Pons (tissue), 1 donor: ENCODE results near the gene SCFD2.
A peak's percentile ranks its signal among the peaks of the same experiment; 100 is the strongest.
"Not testable (repeated sequence)": the region's sequence is repeated elsewhere in the genome, so short reads cannot be mapped to it uniquely, and the experiment has no call there.

ENCODE experiments used
- DNase-seq: peaks from one replicate; pipeline ENCODE4 v3.0.0-alpha.2; 2016; ENCODE audit warnings: low spot score

The SCFD2 gene

GRCh38 chr4:53050361-53050774 is 315.5 kb downstream of the SCFD2 start:
- DNase-seq: no peak

DNA sequence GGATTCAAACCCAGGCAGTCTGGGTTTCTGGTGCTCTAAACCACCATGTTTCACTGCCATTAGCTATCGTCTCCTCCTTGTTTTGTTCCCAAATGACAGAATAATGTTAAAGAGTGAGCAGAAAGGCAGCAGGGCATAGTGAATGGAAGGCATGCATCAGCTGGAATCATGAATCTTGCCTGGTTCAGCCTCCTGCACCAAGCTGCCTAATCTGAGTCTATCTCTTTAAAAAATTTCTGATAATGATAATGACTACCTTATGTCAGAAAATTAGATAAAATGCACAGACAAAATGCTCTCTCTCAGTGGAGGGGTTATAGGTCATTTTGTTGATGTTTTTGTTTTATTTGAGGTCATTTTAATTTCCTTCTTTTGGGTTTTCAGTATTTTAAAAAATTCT is 316.3 kb downstream of the SCFD2 start:
- DNase-seq: no peak

DNA sequence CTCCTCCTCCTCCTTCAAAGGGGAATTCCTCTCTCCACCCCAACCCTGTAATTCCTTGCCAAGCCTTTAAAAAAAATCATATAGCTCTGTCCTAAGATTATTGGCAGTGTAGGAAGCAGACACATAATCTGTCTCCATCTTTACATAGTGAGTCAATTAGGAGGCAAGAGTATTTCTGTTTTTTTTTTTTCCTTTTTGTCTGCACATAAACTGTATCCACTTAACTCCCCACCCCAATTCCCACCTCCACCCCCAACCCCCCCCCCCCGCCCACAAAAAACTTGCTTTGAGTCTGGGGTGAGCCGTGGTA is 321.3 kb downstream of the SCFD2 start:
- DNase-seq: no peak

DNA sequence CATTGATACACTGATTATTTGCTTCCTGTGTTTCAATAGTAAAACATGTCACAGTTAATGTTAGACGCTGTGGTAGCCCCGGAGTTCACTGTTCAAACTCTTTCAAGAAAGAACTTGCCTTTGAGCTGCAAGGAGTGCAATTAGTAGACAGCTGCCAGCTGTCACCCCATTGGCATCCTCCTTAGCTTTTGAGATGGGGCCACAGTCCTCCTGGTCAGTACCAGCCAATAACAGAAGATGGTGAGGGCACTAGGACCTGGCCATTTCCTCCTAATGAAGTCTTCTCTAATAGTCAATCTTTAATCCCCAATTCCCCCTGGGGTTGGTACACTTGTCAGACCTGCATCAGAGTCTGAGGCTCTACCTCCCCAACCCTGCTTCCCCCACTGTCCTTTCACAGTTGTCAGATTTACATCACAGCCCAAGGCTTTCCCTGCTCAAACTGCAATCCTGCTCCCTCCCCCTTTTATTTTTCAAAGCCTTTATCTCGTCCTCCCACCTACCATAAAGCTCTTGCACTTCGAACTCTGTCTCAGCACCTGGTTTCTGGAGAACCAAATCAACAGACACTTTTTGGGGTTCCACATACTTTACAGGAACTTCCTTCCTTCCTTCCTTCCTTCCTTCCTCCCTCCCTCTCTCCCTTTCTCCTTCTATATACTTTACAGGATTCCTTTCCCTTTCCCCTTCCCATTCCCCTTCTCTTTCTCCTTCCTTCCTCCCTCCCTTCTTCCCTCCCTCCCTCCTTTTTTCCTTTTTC is 321.8 kb downstream of the SCFD2 start:
- no peak for DNase-seq

- no peak for DNase-seq
Measured at GRCh38 chr4:53043055-53043454, 322.8 kb downstream of the SCFD2 start.

DNA sequence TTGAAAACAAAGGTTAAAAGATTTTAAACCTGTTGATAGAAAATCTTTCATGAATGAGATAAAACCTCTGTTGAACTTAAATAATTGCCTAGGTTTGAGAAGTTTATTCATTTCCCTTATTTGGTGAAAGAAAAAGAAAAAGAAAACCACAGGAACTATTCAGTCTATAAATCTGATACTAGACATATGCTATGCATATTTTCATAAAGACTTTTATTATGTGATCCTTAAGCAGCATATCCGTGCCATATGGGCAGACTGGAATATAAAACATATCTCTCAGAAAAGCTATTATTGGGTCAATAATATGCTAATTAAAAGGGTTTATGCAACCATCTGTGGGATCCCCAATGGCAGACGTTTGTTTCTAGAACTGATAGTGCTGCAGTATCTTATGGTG is 325.0 kb downstream of the SCFD2 start:
- DNase-seq: no peak

- DNase-seq: no peak
Measured at GRCh38 chr4:53040459-53040815, 325.4 kb downstream of the SCFD2 start.

- DNase-seq: no peak
Measured at GRCh38 chr4:53039741-53040458, 326.0 kb downstream of the SCFD2 start.

DNA sequence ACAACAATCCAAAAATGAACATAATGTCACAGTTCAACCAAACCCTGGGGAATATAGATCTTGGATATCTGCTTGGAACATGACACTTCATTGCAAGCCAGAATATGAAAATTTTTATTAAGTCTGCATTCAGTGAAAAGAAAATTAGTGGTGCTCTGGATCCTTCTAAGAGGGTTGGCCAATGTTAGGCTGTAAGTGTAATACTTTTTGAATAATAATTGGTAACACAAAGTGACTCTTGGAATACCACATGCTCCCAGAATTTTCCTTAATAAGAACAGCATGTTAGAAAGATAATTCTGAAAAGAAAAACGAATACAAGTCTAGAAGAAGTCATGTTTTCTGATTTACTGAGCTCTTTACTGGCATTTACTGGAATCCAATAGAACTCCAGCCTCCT is 328.0 kb downstream of the SCFD2 start:
- no peak for DNase-seq

DNA sequence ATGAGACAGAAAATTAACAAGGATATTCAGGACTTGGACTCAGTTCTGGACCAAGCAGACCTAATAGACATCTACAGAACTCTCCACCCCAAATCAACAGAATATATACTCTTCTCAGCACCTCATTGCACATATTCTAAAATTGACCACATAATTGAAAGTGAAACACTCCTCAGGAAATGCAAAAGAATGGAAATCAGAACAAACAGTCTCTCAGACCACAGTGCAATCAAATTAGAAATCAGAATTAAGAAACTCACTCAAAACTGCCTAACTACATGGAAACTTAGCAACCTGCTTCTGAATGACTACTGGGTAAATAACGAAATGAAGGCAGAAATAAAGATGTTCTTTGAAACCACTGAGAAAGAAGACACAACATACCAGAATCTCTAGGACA is 333.0 kb downstream of the SCFD2 start:
- DNase-seq: not testable (repeated sequence)

DNA sequence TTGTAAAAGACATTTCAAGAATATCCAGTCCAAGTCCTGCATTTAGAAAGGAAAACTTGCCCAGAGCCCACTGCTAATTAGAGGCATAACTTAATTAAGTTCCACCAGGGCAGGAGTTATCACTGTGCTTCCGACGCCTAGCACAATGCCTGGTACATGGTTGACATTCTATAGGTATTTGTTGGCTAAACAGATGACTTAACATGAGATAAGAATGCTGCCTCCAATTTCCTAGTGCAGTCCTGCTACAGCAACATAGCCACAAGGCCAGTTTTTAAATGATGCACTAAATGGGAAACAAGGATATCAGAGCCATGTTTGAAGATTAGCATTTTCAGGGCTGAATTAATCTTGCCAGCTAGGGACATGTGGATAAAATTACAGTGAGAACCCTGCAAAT is 339.6 kb downstream of the SCFD2 start:
- DNase-seq: no peak

GRCh38 chr4:53023677-53024299 is 342.1 kb downstream of the SCFD2 start:
- no peak for DNase-seq

DNA sequence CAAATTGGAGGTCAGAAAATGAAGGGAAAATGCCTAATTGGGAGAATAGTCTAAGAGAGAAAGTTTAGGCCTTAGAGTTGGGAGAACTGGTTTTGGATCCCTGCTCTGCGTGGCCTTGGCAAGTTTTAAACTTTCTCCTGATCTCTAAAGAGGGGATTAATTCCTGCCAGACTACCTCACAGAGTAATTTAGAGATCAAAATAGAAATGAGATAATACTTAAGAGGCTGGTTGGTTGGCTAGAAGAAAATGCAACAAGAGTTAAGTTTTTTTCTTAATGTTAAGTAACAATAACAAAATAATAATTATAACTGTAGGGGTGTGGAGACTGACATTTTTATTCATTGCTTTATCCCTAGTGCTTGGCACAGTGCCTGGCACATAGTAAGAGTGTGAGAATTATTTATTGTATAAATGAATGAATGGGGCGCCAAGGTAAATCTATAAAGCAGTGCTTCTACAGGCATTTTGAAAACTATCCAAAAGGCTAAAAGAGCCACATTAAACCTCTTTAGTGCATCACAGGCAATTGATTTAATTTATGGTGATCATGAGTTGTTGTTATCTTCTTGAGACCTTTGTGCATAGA is 343.3 kb downstream of the SCFD2 start:
- DNase-seq: no peak

GRCh38 chr4:53021754-53022512 is 343.9 kb downstream of the SCFD2 start:
- DNase-seq: no peak

GRCh38 chr4:53019485-53020382 is 346.1 kb downstream of the SCFD2 start:
- no peak for DNase-seq

DNA sequence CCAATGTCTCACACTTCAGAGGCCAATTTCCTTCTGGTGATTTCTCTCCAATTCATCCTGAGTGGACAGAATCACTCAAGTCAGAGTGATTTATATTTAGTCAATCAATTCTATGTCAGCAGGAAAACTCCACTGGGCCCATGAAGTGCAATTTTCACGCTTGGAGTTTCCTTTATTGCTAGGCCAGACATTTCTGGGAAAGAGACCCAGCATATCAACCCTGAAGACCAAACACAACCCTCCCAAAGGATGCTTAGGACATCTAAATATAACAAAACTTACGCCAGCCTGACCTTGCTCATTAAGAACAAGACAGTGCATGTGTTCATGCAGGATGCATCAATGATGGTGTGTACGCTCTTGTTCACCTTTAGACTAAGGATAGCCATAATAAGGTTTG is 347.4 kb downstream of the SCFD2 start:
- DNase-seq: no peak

DNA sequence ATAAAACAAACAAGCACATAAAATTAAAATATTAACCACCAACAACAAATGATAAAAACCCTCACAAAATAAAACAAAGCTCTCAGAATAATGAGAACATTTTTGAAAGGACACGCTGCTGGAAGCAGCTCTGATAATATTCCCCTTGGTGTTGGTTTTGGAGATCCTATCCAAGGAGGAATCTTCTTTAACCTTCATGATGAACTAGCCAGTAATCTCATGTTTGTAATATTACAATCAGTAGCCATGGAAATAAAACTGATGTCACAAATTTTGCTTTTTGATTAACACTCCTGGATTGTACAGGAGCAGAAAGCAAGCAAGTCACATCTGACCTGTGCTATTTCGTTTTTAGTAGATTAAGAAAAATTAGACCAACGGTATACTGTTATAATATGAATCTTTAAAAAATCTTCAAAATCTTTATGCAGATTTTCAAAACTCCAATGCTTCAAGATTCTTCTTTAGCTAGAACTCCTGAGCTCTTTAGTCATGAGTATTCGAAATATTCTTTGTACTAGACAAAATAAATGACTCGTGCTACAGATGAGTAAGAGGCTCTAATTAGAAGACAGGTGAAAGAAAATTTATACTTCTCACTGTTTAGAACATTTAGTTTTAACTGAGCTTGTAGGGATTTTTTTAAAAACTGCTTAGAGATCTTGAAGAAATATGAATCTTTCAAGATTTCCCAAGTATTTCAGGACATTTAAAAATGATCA is 349.6 kb downstream of the SCFD2 start:
- no peak for DNase-seq

DNA sequence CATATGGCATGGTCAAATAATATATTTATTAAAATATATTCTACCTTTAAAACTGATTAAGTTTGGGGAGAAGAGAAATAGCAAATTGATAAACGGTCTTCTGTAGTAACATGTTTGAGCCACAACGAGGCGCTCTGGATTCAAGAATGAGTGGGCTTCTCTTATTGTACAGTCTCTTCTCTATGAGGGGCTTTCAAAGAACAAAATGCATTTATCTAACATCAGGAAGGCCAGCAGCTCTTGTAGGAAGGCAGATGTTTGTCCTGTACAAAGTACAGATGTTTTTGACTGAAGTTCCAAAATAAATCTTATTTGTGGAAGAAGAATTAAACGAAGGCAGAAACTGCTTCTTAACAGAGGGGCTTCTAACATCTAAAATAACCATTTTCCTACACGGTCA is 350.2 kb downstream of the SCFD2 start:
- peak; percentile 48 for DNase-seq

DNA sequence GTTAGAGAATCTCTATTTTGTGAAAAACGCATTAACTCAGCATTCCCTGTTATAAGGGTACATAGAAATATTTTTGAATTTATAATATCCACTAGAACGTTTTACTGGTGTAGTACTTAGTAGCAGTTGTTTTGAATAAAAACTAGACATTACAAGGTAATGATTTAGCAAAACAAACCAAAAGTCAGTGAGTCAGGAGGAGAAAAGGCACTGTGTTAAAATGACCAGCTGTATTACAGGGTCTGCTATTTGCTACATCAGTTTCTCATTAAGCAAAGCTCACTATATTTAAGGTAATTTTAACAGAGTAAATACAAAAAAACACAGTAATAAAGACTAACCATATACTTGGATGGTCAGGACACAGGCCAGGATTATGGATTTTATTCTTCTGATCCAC is 351.0 kb downstream of the SCFD2 start:
- DNase-seq: no peak

- no peak for DNase-seq
Measured at GRCh38 chr4:53013873-53014775, 351.7 kb downstream of the SCFD2 start.
